HCT116 (cell line): Measurements from ENCODE around the gene CELF2. TPM values are rescaled to one million over a fixed set of nuclear protein-coding genes. Genes with fewer than 3 reads are reported as not detected.

Experiments used
- ATAC-seq: fragments of 200-7000 bp; cut with Tn5 transposase; 2 replicates; pipeline ENCODE4 v1.9.1; 2020; ENCODE audit warnings: mild to moderate bottlenecking, moderate library complexity
- BruUV-seq: library from RNA; stranded (reverse); fragments of 400-500 nt; replicated peaks from 2 replicates; lab custom pipeline; 2021; lab: Mats Ljungman, UMichigan
- CTCF ChIA-PET: fragments of 300-600 bp; sonication (Branson Sonifier 250); formaldehyde crosslinking; loops from one replicate; lab custom pipeline; 2021; ENCODE audit warnings: antibody characterized with exemption; lab: Charles Lee
- POLR2A ChIA-PET: fragments of 300-600, 350-600 bp; sonication (Branson Sonifier 250); formaldehyde crosslinking; loops from one replicate; lab custom pipeline; 2021; ENCODE audit warnings: antibody characterized with exemption; lab: Charles Lee
- RAD21 ChIA-PET, 2 experiments: fragments of 300-600 bp; sonication (Branson Sonifier 250); formaldehyde crosslinking; loops; one replicate each; lab custom pipeline; 2023; ENCODE audit warnings: low total read pairs in 2 of 2; ENCODE audit not compliant: uncharacterized antibody in 2 of 2, unreplicated experiment in 2 of 2, low non-redundant PET in 1 of 2; lab: Charles Lee
- DNase-seq: peaks from one replicate; pipeline ENCODE4 v3.0.0-alpha.2; 2010; ENCODE audit warnings: low read depth, low spot score
- H2AFZ ChIP-seq: fragments of 200-600 bp; shearing (Covaris generic), sonication (generic); 2 replicates; pipeline ENCODE4 v1.6.1; 2017; ENCODE audit warnings: low read depth, mixed run types, mixed read lengths, antibody characterized with exemption, low read length; ENCODE audit not compliant: poor library complexity, severe bottlenecking
- H3K27ac ChIP-seq: 2 replicates; pipeline ENCODE4 v1.5.1; 2012; ENCODE audit warnings: low read depth, low read length
- H3K27me3 ChIP-seq: fragments of 200-600 bp; sonication (generic); 2 replicates; pipeline ENCODE4 v1.6.1; 2016; ENCODE audit warnings: mixed run types, low read length, mixed read lengths; ENCODE audit not compliant: insufficient read depth
- H3K36me3 ChIP-seq, 2 experiments: fragments of 200-500 bp in 1 of 2; fragments of 200-600 bp in 1 of 2; sonication (Bioruptor generic) in 1 of 2; sonication (generic) in 1 of 2; 2 replicates each; pipeline versions ENCODE4 v1.5.1 to v1.6.1; 2014 to 2016; ENCODE audit warnings: low read length in 2 of 2, inconsistent platforms in 1 of 2, mixed read lengths in 1 of 2, mixed run types in 1 of 2; ENCODE audit not compliant: insufficient read depth in 2 of 2, control insufficient read depth in 1 of 2
- H3K4me1 ChIP-seq, 2 experiments: fragments of 200-600 bp in 1 of 2; sonication (generic) in 1 of 2; 2 replicates each; pipeline versions ENCODE4 v1.5.1 to v1.6.1; 2012 to 2017; ENCODE audit warnings: low read length in 2 of 2, inconsistent platforms in 1 of 2, mild to moderate bottlenecking in 1 of 2, mixed read lengths in 1 of 2, mixed run types in 1 of 2, moderate library complexity in 1 of 2; ENCODE audit not compliant: insufficient read depth in 2 of 2, control insufficient read depth in 1 of 2
- H3K4me2 ChIP-seq: fragments of 200-600 bp; sonication (generic); 2 replicates; pipeline ENCODE4 v1.6.1; 2017; ENCODE audit warnings: mixed run types, low read length, mixed read lengths
- H3K4me3 ChIP-seq, 2 experiments: fragments of 200-600 bp in 1 of 2; sonication (generic) in 1 of 2; replicated peaks in 1 of 2; 2 replicates each; pipeline ENCODE4 v1.5.1; 2011 to 2016; ENCODE audit warnings: low read length in 2 of 2, control low read depth in 1 of 2, low read depth in 1 of 2, mild to moderate bottlenecking in 1 of 2, mixed read lengths in 1 of 2, mixed run types in 1 of 2
- H3K79me2 ChIP-seq: fragments of 200-600 bp; sonication (generic); 2 replicates; pipeline ENCODE4 v1.6.1; 2017; ENCODE audit warnings: mild to moderate bottlenecking, mixed run types, low read length, moderate library complexity, mixed read lengths; ENCODE audit not compliant: insufficient read depth
- H3K9ac ChIP-seq: fragments of 200-600 bp; sonication (generic); 2 replicates; pipeline ENCODE4 v1.6.1; 2016; ENCODE audit warnings: low read length, mixed read lengths
- H3K9me2 ChIP-seq: fragments of 200-600 bp; sonication (generic), shearing (Covaris generic); 2 replicates; pipeline ENCODE4 v1.6.1; 2017; ENCODE audit warnings: mixed run types, mild to moderate bottlenecking, moderate library complexity; ENCODE audit not compliant: insufficient read depth
- H3K9me3 ChIP-seq, 2 experiments: fragments of 200-500 bp in 1 of 2; fragments of 200-600 bp in 1 of 2; sonication (Bioruptor generic) in 1 of 2; sonication (generic) in 1 of 2; 2 replicates each; pipeline ENCODE4 v1.6.1; 2014 to 2017; ENCODE audit warnings: low read length in 2 of 2, mixed read lengths in 2 of 2, inconsistent platforms in 1 of 2, low read depth in 1 of 2, mild to moderate bottlenecking in 1 of 2, mixed run types in 1 of 2, moderate library complexity in 1 of 2; ENCODE audit not compliant: control insufficient read depth in 1 of 2, insufficient read depth in 1 of 2
- H4K20me1 ChIP-seq: fragments of 200-600 bp; sonication (generic), shearing (Covaris generic); 2 replicates; pipeline ENCODE4 v1.6.1; 2017; ENCODE audit warnings: mixed run types, mild to moderate bottlenecking, moderate library complexity; ENCODE audit not compliant: insufficient read depth
- ATF3 ChIP-seq: IDR thresholded peaks from 2 replicates; pipeline ENCODE4 v1.6.1; 2012
- CBX3 ChIP-seq: IDR thresholded peaks from 2 replicates; pipeline ENCODE4 v1.6.1; 2012; ENCODE audit warnings: low read depth
- CEBPB ChIP-seq: IDR thresholded peaks from 2 replicates; pipeline ENCODE4 v1.6.1; 2012; ENCODE audit warnings: low read depth
- CTCF ChIP-seq, 3 experiments: fragments of 200-600 bp in 1 of 3; sonication (generic) in 1 of 3; IDR thresholded peaks in 2 of 3; conservative IDR thresholded peaks in 1 of 3; 2 replicates each; pipeline ENCODE4 v1.5.1; 2012 to 2017; ENCODE audit warnings: low read depth in 2 of 3, low read length in 2 of 3, antibody characterized with exemption in 1 of 3, borderline replicate concordance in 1 of 3, control low read depth in 1 of 3, mild to moderate bottlenecking in 1 of 3, mixed read lengths in 1 of 3, mixed run types in 1 of 3, moderate library complexity in 1 of 3; ENCODE audit not compliant: insufficient read depth in 1 of 3
- ELF1 ChIP-seq: IDR thresholded peaks from 2 replicates; pipeline ENCODE4 v1.6.1; 2012; ENCODE audit warnings: low read depth, borderline replicate concordance
- EZH2phosphoT487 ChIP-seq: fragments of 200-600 bp; IDR thresholded peaks from 2 replicates; pipeline ENCODE4 v1.6.1; 2018; ENCODE audit warnings: antibody characterized with exemption, borderline replicate concordance
- FOSL1 ChIP-seq: IDR thresholded peaks from 2 replicates; pipeline ENCODE4 v1.6.1; 2012; ENCODE audit warnings: low read depth
- JUND ChIP-seq: IDR thresholded peaks from 2 replicates; pipeline ENCODE4 v1.6.1; 2012
- POLR2AphosphoS5 ChIP-seq: IDR thresholded peaks from 2 replicates; pipeline ENCODE4 v1.6.1; 2011; ENCODE audit warnings: mild to moderate bottlenecking, low read depth, low read length, moderate library complexity
- RAD21 ChIP-seq: IDR thresholded peaks from 2 replicates; pipeline ENCODE4 v1.6.1; 2012; ENCODE audit warnings: low read depth, mild to moderate bottlenecking
- SIN3A ChIP-seq: IDR thresholded peaks from 2 replicates; pipeline ENCODE4 v1.6.1; 2012; ENCODE audit warnings: low read depth
- SRF ChIP-seq: IDR thresholded peaks from 2 replicates; pipeline ENCODE4 v1.6.1; 2012; ENCODE audit warnings: low read depth
- TCF7L2 ChIP-seq: IDR thresholded peaks from 2 replicates; pipeline ENCODE4 v1.7.0; 2011; ENCODE audit warnings: borderline replicate concordance, inconsistent platforms; ENCODE audit not compliant: insufficient read depth, insufficient read length; ENCODE audit errors: extremely low read depth
- YY1 ChIP-seq: IDR thresholded peaks from 2 replicates; pipeline ENCODE4 v1.6.1; 2011; ENCODE audit warnings: low read length, low read depth, moderate library complexity, mild to moderate bottlenecking; ENCODE audit not compliant: insufficient replicate concordance; ENCODE audit errors: extremely low read depth
- ZFX ChIP-seq: fragments of 450-650 bp; IDR thresholded peaks from 2 replicates; pipeline ENCODE4 v1.6.1; 2017
- ZNF274 ChIP-seq: fragments of 200-500 bp; sonication (Bioruptor generic); IDR thresholded peaks from 2 replicates; pipeline ENCODE4 v1.6.1; 2014; ENCODE audit warnings: mild to moderate bottlenecking, low read depth, low read length, inconsistent platforms
- intact Hi-C: fragments of 100-400 bp; cut with micrococcal nuclease; formaldehyde crosslinking; loops from 2 replicates; pipeline ENCODE4 v1.10.0; 2022
- total RNA-seq: library from RNA; stranded (reverse); gene quantifications from one replicate; pipeline ENCODE4 v1.2.1, GENCODE V29; 2021; ENCODE audit not compliant: unreplicated experiment

Gene CELF2
- total RNA-seq, 1 experiment from 2014 or later: 0.66 TPM

GRCh38 chr10:11359869-11360268 is 342.2 kb downstream of the CELF2 start:
- Histone ChIP-seq H4K20me1 (no peaks in the 10 kb centered on the region), H2AFZ (no peak overlapping the region), H3K4me1 (no peaks in the 10 kb centered on the region), H3K79me2 (no peaks in the 10 kb centered on the region), H3K9me2 (no peaks in the 10 kb centered on the region), H3K4me3 (no peak overlapping the region), H3K27me3 (no peaks in the 10 kb centered on the region), H3K36me3 (no peaks in the 10 kb centered on the region), H3K9me3 (no peaks in the 10 kb centered on the region), H3K9ac (no peak overlapping the region), H3K4me2 (no peak overlapping the region), H3K27ac (no peak overlapping the region)
- BruUV-seq: no TSS peak
- ChIA-PET CTCF (no interaction called here), POLR2A (no interaction called here), RAD21 (no interaction called here)
- intact Hi-C loops: no loop called here
- TF ChIP-seq ATF3 (no peak), ZFX (no peak), FOSL1 (no peak), CBX3 (no peak), RAD21 (no peak), TCF7L2 (no peak), CTCF (IDR thresholded peaks at IDR 0.05 in 2 of 3, conservative IDR thresholded peaks at IDR 0.05 in 1 of 3; ENCODE audit: borderline replicate concordance in 1 of 3, insufficient read depth in 1 of 3, low read depth in 2 of 3, low read length in 2 of 3) (no peak), YY1 (no peak), JUND (no peak), EZH2phosphoT487 (no peak), SIN3A (no peak), SRF (no peak), ZNF274 (no peak), ELF1 (no peak), CEBPB (no peak), POLR2AphosphoS5 (no peak)
- DNase-seq (no peak), ATAC-seq (no peak)
